Ectodermal cell (in vitro differentiated cells): Measurements from ENCODE around the gene SMARCAL1.

Experiments used
- H3K27ac ChIP-seq: 2 replicates; pipeline ENCODE4 v1.7.0; 2013; ENCODE audit warnings: mild to moderate bottlenecking, low read depth, low read length; ENCODE audit not compliant: insufficient read depth, poor library complexity, severe bottlenecking
- H3K27me3 ChIP-seq: 2 replicates; pipeline ENCODE4 v1.7.0; 2013; ENCODE audit warnings: mild to moderate bottlenecking, low read length; ENCODE audit not compliant: insufficient read depth, control insufficient read depth, poor library complexity, severe bottlenecking
- H3K36me3 ChIP-seq: one replicate; pipeline ENCODE4 v1.7.0; 2013; ENCODE audit warnings: low read length; ENCODE audit not compliant: control insufficient read depth, insufficient read depth
- H3K4me1 ChIP-seq: one replicate; pipeline ENCODE4 v1.7.0; 2013; ENCODE audit warnings: low read length; ENCODE audit not compliant: control insufficient read depth, insufficient read depth
- H3K4me3 ChIP-seq: 2 replicates; pipeline ENCODE4 v1.7.0; 2013; ENCODE audit warnings: low read depth, low read length, control low read depth; ENCODE audit not compliant: insufficient read depth
- H3K9me3 ChIP-seq: 2 replicates; pipeline ENCODE4 v1.7.0; 2013; ENCODE audit warnings: mild to moderate bottlenecking, low read length, moderate library complexity; ENCODE audit not compliant: control insufficient read depth
- WGBS, 2 experiments: methylation state at CpG; one replicate each; pipeline ENCODE4 v1.1.7; 2013; ENCODE audit warnings: missing lambda C conversion rate in 2 of 2; 5-methylcytosine and 5-hydroxymethylcytosine counted together

Gene SMARCAL1

GRCh38 chr2:216392018-216392562 lies 20.2 kb upstream of the SMARCAL1 start:
- H3K9me3 ChIP-seq, result no peaks in the 10 kb centered on the region
- H3K36me3 ChIP-seq, result no peaks in the 10 kb centered on the region
- H3K4me3 ChIP-seq, result no peak overlapping the region
- peaks cover 9% of the 10 kb centered on the region for H3K4me1 ChIP-seq
- WGBS, 2 experiments, result 36 to 43% methylated on average over 6 of the region's 6 CpGs
- H3K27ac ChIP-seq, result no peak overlapping the region
- H3K27me3 ChIP-seq, result no peaks in the 10 kb centered on the region

DNA sequence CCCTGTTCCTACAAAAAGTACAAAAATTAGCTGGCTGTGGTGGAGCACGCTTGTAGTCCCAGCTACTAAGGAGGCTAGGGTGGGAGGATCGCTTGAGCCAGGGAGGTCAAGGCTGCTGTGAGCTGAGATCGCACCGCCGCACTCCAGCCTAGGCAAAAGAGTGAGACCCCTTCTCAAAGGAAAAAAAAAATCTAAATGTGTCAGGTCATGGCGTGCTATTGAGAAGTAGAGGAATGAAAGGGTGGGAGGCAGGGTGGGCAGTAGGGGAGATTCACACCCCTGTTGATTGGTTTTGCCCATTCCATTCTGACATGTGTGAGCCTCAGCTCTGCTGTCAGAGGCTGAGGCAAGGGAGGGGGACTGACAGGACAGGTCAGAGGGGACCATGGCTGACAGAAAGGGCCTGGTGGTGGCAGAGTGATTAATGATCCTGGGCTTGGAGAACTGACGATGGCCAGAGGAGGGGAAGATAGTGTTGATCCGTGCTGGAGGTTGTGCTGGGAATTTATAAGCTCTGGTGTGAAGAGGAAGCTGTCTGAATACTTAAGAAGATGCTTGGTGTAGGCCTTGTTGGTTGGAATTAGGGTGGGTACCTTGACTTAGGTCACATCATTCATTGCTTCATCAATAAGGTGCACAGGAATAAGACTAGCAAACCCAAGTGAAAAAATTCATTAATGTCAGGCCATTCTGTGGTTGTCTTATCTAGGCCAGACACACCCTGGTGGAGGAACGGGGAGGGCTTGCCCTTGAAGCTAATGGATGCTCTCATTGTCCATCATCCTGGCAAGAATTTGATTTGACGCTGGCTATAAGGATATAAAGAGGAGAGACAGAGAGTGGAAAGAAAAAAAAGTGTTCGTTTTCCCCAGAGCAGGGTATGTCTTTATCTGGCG lies 19.1 kb upstream of the SMARCAL1 start:
- Histone ChIP-seq H3K4me1 (peaks cover 9% of the 10 kb centered on the region), H3K27me3 (no peaks in the 10 kb centered on the region), H3K9me3 (no peaks in the 10 kb centered on the region), H3K4me3 (no peak overlapping the region), H3K36me3 (no peaks in the 10 kb centered on the region), H3K27ac (no peak overlapping the region)
- 82 to 85% methylated on average over 12 of the region's 12 CpGs for WGBS, 2 experiments

- no peak overlapping the region for H3K4me3 ChIP-seq
- no peak overlapping the region for H3K27ac ChIP-seq
- H3K9me3 ChIP-seq, result no peaks in the 10 kb centered on the region
- H3K36me3 ChIP-seq, result no peaks in the 10 kb centered on the region
- no peaks in the 10 kb centered on the region for H3K27me3 ChIP-seq
- 95 to 97% methylated on average over 6 of the region's 6 CpGs for WGBS, 2 experiments
- peaks cover 9% of the 10 kb centered on the region for H3K4me1 ChIP-seq
Observed at GRCh38 chr2:216394881-216395280, 17.4 kb upstream of the SMARCAL1 start.

DNA sequence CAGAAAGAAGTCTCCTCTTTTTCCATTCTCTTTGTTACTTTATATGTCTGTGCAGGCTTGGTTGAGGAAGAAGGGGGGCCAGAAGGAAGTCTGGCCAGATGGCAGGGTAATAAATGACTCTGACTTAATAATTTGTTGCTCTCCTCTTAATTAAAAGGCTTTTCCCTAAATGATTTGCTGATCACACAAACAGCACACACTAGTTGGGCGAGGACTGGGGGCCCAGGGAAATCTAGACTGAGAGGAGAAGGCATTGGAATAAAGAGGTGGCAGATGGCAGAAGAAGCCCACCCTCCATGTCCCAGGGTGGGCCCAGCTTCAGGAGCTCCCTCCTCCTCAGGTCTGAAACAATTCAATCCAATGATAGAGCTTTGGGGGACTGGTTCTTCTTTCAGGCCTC lies 12.7 kb upstream of the SMARCAL1 start:
- Histone ChIP-seq H3K4me3 (no peak overlapping the region), H3K4me1 (no peaks in the 10 kb centered on the region), H3K9me3 (no peaks in the 10 kb centered on the region), H3K36me3 (no peaks in the 10 kb centered on the region), H3K27ac (no peak overlapping the region), H3K27me3 (no peaks in the 10 kb centered on the region)
- 94 to 100% methylated on average over 1 of the region's 1 CpG for WGBS, 2 experiments

DNA sequence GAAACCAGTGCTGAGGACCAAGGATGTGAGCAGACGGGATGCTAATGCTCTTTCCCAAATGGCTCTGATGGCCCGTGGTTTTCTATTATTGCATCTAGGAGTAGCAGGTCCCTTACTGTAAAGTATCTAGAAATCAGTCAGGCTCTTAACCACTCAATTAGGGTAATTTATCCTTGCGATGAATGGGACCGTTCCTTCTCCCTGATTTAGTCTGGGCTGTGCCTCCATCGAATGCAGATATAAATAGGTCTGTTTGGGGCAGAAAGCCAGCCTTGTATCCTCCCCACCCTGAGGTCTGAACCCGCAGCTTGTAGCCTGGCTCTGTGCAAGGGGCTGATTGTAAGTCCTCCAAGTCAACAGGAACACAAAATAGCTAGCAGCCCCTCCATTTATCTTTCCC lies 9.5 kb upstream of the SMARCAL1 start:
- peaks cover 3% of the 10 kb centered on the region for H3K4me1 ChIP-seq
- 85 to 87% methylated on average over 6 of the region's 6 CpGs for WGBS, 2 experiments
- no peaks in the 10 kb centered on the region for H3K36me3 ChIP-seq
- H3K27ac ChIP-seq, result no peak overlapping the region
- H3K9me3 ChIP-seq, result no peaks in the 10 kb centered on the region
- no peak overlapping the region for H3K4me3 ChIP-seq
- H3K27me3 ChIP-seq, result no peaks in the 10 kb centered on the region

DNA sequence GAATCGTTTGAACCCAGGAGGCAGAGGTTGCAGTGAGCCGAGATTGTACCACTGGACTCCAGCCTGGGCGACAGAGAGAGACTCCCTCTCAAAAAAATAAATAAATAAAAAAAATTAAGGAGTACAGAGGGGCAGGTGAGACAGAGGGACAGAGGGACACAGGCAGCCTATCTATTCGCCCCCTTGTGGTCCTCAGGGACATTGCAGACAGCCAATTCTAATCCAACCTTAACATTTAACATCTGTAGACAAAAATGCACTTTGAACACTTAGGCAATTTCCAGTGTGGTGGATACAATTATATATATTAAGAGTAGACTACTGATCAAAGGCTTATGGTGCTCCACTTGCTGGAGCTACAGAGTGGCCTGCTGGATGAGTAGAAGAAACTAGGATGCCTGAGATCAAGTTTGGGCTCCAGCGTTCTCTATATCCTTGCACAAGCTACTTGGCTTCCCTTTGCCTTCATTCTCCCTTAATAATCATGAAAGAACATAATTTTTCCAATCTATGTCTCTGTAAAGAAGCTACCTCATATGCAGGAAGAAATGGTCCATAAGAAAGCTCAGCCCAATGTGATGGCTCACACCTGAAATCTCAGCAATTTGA lies 8.2 kb upstream of the SMARCAL1 start:
- H3K36me3 ChIP-seq, result no peaks in the 10 kb centered on the region
- no peaks in the 10 kb centered on the region for H3K9me3 ChIP-seq
- H3K4me1 ChIP-seq, result peaks cover 3% of the 10 kb centered on the region
- H3K27me3 ChIP-seq, result no peaks in the 10 kb centered on the region
- H3K4me3 ChIP-seq, result no peak overlapping the region
- H3K27ac ChIP-seq, result no peak overlapping the region
- WGBS, 2 experiments, result 54 to 75% methylated on average over 3 to 5 of the region's 5 CpGs

DNA sequence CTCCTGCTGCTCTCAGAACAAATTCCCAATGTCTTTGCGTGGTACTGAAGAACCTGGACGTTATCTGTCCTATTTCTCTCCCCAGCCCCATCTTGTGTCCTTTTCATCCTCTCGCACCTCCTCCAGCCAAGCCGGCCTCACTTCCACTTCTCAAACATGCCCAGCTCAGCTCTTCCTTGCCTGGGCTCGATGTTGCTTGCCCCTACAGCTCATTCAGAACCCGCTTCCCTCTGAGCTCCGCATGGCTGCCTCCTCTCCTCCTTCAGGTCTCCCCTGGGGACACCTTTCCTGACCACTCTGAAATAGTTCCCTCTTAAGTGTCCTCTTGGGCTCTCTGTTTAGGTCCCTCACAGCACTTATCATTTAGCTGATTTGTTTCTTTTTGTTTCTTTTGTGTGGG lies 6.7 kb upstream of the SMARCAL1 start:
- Histone ChIP-seq H3K27ac (no peak overlapping the region), H3K4me3 (no peak overlapping the region), H3K36me3 (no peaks in the 10 kb centered on the region), H3K27me3 (no peaks in the 10 kb centered on the region), H3K9me3 (no peaks in the 10 kb centered on the region), H3K4me1 (peaks cover 3% of the 10 kb centered on the region)
- WGBS, 2 experiments, result 59 to 60% methylated on average over 7 of the region's 7 CpGs

GRCh38 chr2:216406826-216407225 lies 5.5 kb upstream of the SMARCAL1 start:
- no peaks in the 10 kb centered on the region for H3K27me3 ChIP-seq
- no peaks in the 10 kb centered on the region for H3K36me3 ChIP-seq
- no peaks in the 10 kb centered on the region for H3K9me3 ChIP-seq
- WGBS, 2 experiments, result 75 to 77% methylated on average over 3 of the region's 3 CpGs
- H3K4me1 ChIP-seq, result peaks cover 3% of the 10 kb centered on the region
- no peak overlapping the region for H3K4me3 ChIP-seq
- no peak overlapping the region for H3K27ac ChIP-seq

- H3K4me1 ChIP-seq, result peaks cover 3% of the 10 kb centered on the region
- no peak overlapping the region for H3K4me3 ChIP-seq
- H3K9me3 ChIP-seq, result no peaks in the 10 kb centered on the region
- WGBS, 2 experiments, result 64 to 72% methylated on average over 10 to 11 of the region's 11 CpGs
- no peaks in the 10 kb centered on the region for H3K36me3 ChIP-seq
- H3K27ac ChIP-seq, result no peak overlapping the region
- no peaks in the 10 kb centered on the region for H3K27me3 ChIP-seq
Observed at GRCh38 chr2:216408426-216409290, 3.6 kb upstream of the SMARCAL1 start.

DNA sequence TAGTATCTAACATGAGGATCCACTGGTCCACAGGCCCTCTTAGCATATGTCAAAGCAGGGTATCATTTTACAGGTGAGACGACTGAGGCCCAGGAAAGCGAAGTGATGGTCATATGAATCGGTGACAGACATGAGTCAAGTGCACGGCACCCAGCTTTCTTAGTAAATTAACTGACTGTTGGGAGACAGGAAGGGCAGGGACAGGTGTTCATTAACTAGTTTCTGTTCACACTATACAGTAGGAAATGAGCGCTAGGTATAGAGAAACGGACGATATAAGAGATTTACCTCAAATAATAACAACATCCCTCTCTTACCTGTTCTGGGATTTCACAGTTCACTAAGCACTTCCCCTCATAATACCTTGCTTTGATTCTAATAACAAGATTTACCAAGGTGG lies 1.7 kb upstream of the SMARCAL1 start:
- Histone ChIP-seq H3K27ac (no peak overlapping the region), H3K4me3 (no peak overlapping the region), H3K36me3 (no peaks in the 10 kb centered on the region), H3K4me1 (peaks cover 3% of the 10 kb centered on the region), H3K9me3 (no peaks in the 10 kb centered on the region), H3K27me3 (no peaks in the 10 kb centered on the region)
- 95 to 96% methylated on average over 7 of the region's 7 CpGs for WGBS, 2 experiments
